Mononuclear cell (primary cell): Measurements from ENCODE around the gene DSE. TPM values are rescaled to one million over a fixed set of nuclear protein-coding genes. Genes with fewer than 3 reads are reported as not detected.

Experiments used
- H3K27me3 ChIP-seq: 2 replicates; pipeline ENCODE4 v1.6.0; 2011; ENCODE audit warnings: low read length, control low read depth; ENCODE audit not compliant: insufficient read depth
- H3K4me1 ChIP-seq: 2 replicates; pipeline ENCODE4 v1.5.1; 2011; ENCODE audit warnings: mild to moderate bottlenecking, low read length, control low read depth; ENCODE audit not compliant: insufficient read depth
- H3K4me3 ChIP-seq: 2 replicates; pipeline ENCODE4 v1.5.1; 2011; ENCODE audit warnings: mild to moderate bottlenecking, low read length, moderate library complexity
- H3K9me3 ChIP-seq: 2 replicates; pipeline ENCODE4 v1.5.1; 2011; ENCODE audit warnings: low read depth, mild to moderate bottlenecking, control low read depth, low read length
- total RNA-seq: library from RNA; depleted of rRNA; stranded (reverse); fragments of >200 nt; gene quantifications from one replicate; pipeline ENCODE4 v1.2.3, GENCODE V29; 2012

The DSE gene
- total RNA-seq, 1 donor, result 98.8 TPM

GRCh38 chr6:116467514-116467913 lies 96.8 kb downstream of the DSE start:
- Histone ChIP-seq H3K4me3 (no peak overlapping the region), H3K27me3 (no peaks in the 10 kb centered on the region), H3K9me3 (no peaks in the 10 kb centered on the region), H3K4me1 (peaks cover 43% of the 10 kb centered on the region)

DNA sequence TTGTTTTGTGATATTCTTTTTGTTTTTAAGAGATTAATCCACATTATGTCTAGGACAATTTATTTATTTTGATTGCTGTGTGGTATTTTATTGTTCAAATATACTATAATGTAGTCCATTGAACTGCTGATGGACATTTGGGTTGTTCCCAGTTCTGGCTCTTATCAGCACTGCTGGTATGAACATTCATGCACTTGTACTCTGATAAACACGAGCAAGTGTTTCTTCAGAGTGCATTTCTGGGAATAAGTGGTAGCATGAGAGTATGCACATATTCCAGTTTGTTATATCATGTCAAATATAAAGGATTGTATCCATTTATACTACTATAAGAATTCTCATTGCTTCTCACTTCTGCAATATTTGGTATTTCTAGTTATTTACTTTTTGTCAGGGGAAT lies 97.5 kb downstream of the DSE start:
- no peaks in the 10 kb centered on the region for H3K27me3 ChIP-seq

GRCh38 chr6:116471531-116471930 lies 100.8 kb downstream of the DSE start:
- Histone ChIP-seq H3K9me3 (no peaks in the 10 kb centered on the region), H3K4me1 (peaks cover 39% of the 10 kb centered on the region), H3K27me3 (no peaks in the 10 kb centered on the region), H3K4me3 (no peak overlapping the region)

More for the DNA sequence above, 97.5 kb downstream of the DSE start:
- Histone ChIP-seq H3K4me3 (no peak overlapping the region), H3K9me3 (no peaks in the 10 kb centered on the region), H3K4me1 (peaks cover 35% of the 10 kb centered on the region)

- H3K9me3 ChIP-seq, result no peaks in the 10 kb centered on the region
- no peaks in the 10 kb centered on the region for H3K27me3 ChIP-seq
- no peak overlapping the region for H3K4me3 ChIP-seq
- H3K4me1 ChIP-seq, result peaks cover 37% of the 10 kb centered on the region
Measured at GRCh38 chr6:116472706-116473105, 102.0 kb downstream of the DSE start.

- no peaks in the 10 kb centered on the region for H3K9me3 ChIP-seq
- peaks cover 37% of the 10 kb centered on the region for H3K4me1 ChIP-seq
- no peak overlapping the region for H3K4me3 ChIP-seq
- H3K27me3 ChIP-seq, result no peaks in the 10 kb centered on the region
Measured at GRCh38 chr6:116475141-116475540, 104.4 kb downstream of the DSE start.

GRCh38 chr6:116476002-116476678 lies 105.4 kb downstream of the DSE start:
- Histone ChIP-seq H3K4me3 (no peak overlapping the region), H3K9me3 (no peaks in the 10 kb centered on the region), H3K4me1 (peaks cover 35% of the 10 kb centered on the region), H3K27me3 (no peaks in the 10 kb centered on the region)

GRCh38 chr6:116482780-116483179 lies 112.0 kb downstream of the DSE start:
- H3K4me3 ChIP-seq, result no peak overlapping the region

GRCh38 chr6:116483616-116484015 lies 112.9 kb downstream of the DSE start:
- Histone ChIP-seq H3K27me3 (peaks cover 3% of the 10 kb centered on the region), H3K9me3 (no peaks in the 10 kb centered on the region), H3K4me3 (no peak overlapping the region), H3K4me1 (no peaks in the 10 kb centered on the region)

More at GRCh38 chr6:116482780-116483179, 112.0 kb downstream of the DSE start:
- H3K9me3 ChIP-seq, result no peaks in the 10 kb centered on the region
- H3K27me3 ChIP-seq, result peaks cover 3% of the 10 kb centered on the region
- H3K4me1 ChIP-seq, result no peaks in the 10 kb centered on the region

DNA sequence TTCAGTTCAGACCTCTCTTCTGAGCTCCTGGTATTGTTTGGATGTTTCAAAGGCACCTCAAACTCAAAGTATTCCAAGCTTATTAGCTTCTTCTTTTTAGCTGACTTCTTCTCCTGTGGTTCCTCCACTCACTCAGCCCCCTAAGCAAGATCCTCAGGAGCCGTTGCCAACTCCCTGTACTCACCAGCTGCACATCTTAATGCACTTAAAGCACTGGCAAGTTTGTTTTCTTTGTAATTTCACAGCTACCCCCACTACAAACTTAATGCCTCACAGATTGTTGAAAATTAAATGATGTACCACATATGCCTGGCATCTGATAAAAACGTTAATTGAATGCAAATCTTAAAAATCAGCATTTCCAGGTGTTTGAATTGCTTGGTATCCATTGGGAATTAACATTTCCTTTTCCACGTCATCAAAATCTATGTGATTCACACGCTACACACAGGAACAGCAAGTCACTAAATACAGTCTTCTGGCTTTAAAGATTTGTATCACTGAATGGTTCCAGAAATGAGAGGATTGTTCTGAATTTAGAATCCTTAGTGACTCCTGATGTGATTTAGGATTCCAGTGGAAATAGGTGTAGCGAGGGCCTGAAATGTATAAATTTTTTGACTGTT lies 114.9 kb downstream of the DSE start:
- H3K4me3 ChIP-seq, result no peak overlapping the region
- no peaks in the 10 kb centered on the region for H3K4me1 ChIP-seq
- H3K27me3 ChIP-seq, result peaks cover 3% of the 10 kb centered on the region
- no peaks in the 10 kb centered on the region for H3K9me3 ChIP-seq

GRCh38 chr6:116491610-116492330 lies 121.0 kb downstream of the DSE start:
- Histone ChIP-seq H3K9me3 (no peaks in the 10 kb centered on the region), H3K4me3 (no peak overlapping the region), H3K4me1 (no peaks in the 10 kb centered on the region), H3K27me3 (no peaks in the 10 kb centered on the region)

DNA sequence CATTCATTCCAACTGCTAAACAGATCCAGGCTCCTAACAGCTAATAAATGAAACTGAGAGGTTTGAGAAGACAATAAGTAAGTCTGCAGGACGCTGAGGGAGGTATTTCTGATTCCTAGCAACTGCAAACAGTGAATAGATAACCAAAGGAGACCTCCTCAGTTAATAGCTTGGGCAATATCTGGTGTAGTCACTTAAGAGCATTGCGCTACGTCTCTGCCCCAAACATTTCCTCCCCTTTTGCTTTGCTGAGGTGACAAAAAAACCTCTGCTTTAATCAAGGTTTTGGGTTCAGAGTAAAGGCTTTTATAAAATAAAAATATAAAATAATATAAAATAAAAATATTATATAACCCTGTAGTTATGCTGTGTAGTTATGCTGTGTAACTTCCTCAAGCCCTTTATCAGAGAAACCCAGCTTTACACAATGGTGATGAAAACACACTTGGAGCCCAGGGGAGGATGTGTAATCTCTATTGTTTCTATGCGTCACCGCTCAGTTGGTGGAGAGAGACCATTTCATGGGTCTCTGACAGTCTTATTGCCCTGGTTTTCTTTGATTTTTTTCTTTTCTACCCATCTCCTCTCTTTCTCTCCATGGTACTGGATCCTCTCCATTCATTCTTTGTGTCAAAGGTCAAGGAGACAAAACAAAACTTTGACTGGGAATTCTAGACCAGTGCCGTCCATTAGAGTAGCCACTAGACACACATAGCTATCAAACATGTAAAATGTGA lies 121.8 kb downstream of the DSE start:
- no peaks in the 10 kb centered on the region for H3K4me1 ChIP-seq
- H3K27me3 ChIP-seq, result no peaks in the 10 kb centered on the region
- H3K9me3 ChIP-seq, result no peaks in the 10 kb centered on the region
- H3K4me3 ChIP-seq, result no peak overlapping the region

Other genes with a start within 250 kb of the DSE start
- 0.31 TPM for gene COL10A1, start 244.8 kb upstream of the DSE start, total RNA-seq
- gene TSPYL4, start 116.9 kb upstream of the DSE start, total RNA-seq, result 39.8 TPM
- gene TSPYL1, start 91.0 kb upstream of the DSE start, total RNA-seq, result 179 TPM
- gene CALHM6, start 90.4 kb downstream of the DSE start, total RNA-seq, result 19.7 TPM
- 0.42 TPM for gene CALHM5, start 140.7 kb downstream of the DSE start, total RNA-seq
- gene TRAPPC3L, start 174.7 kb downstream of the DSE start, total RNA-seq, result 2.1 TPM
- gene CALHM4, start 182.8 kb downstream of the DSE start, total RNA-seq, result 0.21 TPM
- 61.0 TPM for gene RWDD1, start 200.6 kb downstream of the DSE start, total RNA-seq
- gene RSPH4A, start 245.5 kb downstream of the DSE start, total RNA-seq, result 1.3 TPM